Measurements from ENCODE around the gene ATOH8.

DNA sequence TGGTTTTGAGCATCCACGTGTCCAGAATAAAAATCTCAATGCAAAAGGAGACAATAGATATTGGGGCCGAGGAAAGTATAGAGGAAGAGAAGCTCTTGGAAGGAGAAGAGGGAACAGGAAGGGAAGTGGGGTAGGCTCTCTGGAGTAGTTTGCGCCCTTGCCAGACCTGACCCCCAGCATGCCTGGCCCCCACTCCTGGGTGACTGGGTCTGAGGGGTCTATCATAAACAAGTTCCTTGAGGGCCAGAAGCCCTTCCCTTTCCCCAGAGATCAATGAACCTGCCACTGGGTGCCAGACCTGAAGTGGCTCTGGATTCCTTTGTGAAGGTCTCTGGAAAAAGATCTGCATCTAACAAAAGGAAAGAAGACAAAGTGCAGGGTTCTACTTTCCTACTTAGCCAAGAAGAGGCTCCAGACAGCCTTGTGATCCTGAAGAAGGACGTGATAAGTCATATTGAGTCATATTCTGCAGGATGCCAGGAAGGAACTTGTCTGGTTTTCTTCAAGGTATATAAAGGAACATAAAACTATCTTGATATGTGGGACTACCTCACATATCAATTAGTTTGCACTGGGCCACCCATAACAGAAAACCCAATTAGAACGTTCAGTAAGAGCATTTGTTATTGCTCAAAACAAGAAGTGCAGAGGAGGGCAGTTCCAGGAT is 18.7 kb upstream of the ATOH8 start:
- no peak for TF ChIP-seq EZH2 (IDR thresholded peaks at IDR 0.05; ENCODE audit: borderline replicate concordance, low read length)
- TF ChIP-seq, protein P1, sequence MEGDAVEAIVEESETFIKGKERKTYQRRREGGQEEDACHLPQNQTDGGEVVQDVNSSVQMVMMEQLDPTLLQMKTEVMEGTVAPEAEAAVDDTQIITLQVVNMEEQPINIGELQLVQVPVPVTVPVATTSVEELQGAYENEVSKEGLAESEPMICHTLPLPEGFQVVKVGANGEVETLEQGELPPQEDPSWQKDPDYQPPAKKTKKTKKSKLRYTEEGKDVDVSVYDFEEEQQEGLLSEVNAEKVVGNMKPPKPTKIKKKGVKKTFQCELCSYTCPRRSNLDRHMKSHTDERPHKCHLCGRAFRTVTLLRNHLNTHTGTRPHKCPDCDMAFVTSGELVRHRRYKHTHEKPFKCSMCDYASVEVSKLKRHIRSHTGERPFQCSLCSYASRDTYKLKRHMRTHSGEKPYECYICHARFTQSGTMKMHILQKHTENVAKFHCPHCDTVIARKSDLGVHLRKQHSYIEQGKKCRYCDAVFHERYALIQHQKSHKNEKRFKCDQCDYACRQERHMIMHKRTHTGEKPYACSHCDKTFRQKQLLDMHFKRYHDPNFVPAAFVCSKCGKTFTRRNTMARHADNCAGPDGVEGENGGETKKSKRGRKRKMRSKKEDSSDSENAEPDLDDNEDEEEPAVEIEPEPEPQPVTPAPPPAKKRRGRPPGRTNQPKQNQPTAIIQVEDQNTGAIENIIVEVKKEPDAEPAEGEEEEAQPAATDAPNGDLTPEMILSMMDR (IDR thresholded peaks at IDR 0.05; ENCODE audit: low read length), result no peak

Measured in OCI-LY1 (cell line).